Cerebellar nuclear complex (tissue), 1 donor: Measurements from ENCODE around the gene SH3BGRL.

ENCODE experiments used
- DNase-seq, 2 experiments: peaks; one replicate each; lab custom pipeline; 2025; lab: John Stamatoyannopoulos, UW

The SH3BGRL gene

GRCh38 chrX:81201671-81202455 is at the start of gene SH3BGRL, which contains the start of gene HMGN5:
Gene SH3BGRL, plus strand, starts transcription at chrX:81202102. Its CDS starts 99 bp downstream, at chrX:81202201.
Gene HMGN5, minus strand, starts transcription at chrX:81201913. Its CDS starts 80,364 bp downstream, at chrX:81121549.
- DNase-seq, result no peak

GRCh38 chrX:81168391-81168790 is 33.5 kb upstream of the SH3BGRL start:
- DNase-seq, result no peak

DNA sequence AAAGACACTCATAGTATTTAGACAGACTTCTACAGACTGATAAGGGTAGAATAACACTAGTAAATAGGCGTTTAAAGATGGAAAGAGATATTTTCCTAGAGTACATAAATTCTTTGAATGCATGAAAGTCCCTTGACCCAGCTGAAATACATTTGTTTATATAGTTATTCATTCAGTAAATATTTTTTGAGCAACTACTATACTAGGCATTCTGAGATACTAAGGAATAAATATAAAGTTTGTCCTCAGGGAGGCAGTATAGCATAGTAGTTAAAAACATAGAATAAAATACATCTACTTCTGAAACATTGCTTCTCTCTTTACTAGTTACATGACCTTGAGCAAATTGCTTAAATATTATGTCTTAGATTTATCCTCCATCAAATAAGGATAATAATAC is 27.6 kb upstream of the SH3BGRL start:
- no peak for DNase-seq

DNA sequence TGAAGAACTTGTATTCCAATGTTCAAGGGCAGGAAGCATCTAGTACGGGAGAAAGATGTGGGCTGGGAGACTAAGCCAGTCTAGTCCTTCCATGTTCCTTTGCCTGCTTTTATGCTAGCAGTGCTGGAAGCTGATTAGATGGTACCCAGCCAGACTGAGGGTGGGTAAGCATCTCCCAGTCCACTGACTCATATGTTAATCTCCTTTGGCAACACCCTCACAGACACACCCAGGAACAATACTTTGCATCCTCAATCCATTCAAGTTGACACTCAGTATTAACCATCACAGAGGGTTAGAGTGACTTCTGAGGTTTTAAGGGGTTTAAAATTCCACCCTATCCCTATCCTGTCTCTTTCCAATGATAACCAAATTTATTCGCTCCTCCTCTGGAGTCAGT is 6.6 kb upstream of the SH3BGRL start:
- DNase-seq, result no peak

DNA sequence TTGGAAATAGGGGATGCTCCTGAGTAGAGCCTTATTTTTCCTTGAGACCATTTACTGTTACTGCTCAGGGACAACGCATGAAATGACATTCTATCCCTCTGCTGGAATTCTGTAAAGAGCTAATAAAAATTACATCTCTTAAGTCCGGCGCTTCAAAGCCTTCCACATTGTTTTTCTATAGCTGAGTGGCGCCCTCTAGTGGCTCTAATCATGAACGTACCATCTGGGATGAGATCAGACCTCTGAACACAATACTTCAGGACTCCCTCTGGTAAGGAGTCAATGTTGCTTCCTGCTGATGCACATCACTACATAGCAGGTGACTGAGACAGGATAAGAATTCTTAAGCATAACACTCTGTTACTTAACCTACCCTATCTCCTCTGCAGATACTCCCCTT is 6.2 kb upstream of the SH3BGRL start:
- DNase-seq, result no peak

DNA sequence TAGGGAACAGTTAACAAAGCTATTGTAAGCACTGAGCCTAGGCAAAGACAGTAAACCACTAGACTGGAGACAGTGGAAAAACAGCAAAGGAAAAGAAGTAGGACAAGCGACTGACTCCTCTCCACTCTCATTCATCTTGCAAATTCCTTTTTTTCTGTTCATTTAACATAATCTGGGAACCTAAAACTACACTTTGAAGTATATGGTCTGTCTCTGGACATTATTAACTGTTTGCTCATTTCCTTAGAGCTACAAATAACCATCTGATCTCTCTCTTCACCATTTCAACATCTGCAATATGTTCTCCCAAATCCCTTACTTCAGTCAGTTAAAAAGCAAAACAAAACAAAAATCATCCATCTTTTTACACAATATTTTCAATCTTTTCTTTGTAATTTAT is 831 bp upstream of the SH3BGRL start:
- no peak for DNase-seq

GRCh38 chrX:81202456-81202819 is 536 bp downstream of the SH3BGRL start:
- DNase-seq, result no peak

- DNase-seq, result no peak
Observed at GRCh38 chrX:81202943-81203342, 1.0 kb downstream of the SH3BGRL start.

GRCh38 chrX:81205551-81205950 is 3.6 kb downstream of the SH3BGRL start:
- no peak for DNase-seq

DNA sequence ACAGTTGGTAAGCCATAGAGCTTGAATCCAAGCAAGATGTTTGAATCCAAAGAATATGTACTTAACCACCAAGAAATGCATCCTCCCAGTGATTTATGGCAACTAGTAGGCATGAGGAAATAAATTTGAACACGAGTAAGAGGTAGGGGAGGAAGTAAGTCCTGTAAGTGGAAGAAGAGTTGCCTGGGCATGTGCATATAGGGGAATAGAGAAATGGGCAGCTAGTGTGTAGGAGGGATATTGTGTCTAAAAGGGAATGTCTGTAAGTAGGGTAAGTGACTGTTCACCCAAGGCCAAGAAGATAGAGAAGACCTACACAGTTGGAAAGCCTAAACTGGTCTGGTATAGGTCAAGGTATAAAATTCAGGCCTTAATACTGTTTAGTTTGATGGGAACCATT is 4.6 kb downstream of the SH3BGRL start:
- no peak for DNase-seq

DNA sequence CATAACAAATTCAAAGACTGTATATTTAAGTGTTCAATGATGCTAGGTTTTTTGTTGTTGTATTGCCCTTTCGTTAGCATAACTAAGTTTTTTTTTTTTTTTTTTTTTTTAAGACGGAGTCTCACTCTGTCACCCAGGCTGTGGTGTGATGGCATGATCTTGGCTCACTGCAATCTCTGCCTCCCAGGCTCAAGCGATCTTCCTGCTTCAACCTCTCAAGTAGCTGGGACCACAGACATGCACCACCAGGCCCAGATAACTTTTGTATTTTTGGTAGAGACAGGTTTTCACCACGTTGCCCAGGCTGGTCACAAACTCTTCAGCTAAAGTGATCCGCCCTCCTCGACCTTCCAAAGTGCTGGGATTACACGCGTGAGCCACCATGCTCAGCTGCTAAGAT is 7.0 kb downstream of the SH3BGRL start:
- DNase-seq, result no peak

DNA sequence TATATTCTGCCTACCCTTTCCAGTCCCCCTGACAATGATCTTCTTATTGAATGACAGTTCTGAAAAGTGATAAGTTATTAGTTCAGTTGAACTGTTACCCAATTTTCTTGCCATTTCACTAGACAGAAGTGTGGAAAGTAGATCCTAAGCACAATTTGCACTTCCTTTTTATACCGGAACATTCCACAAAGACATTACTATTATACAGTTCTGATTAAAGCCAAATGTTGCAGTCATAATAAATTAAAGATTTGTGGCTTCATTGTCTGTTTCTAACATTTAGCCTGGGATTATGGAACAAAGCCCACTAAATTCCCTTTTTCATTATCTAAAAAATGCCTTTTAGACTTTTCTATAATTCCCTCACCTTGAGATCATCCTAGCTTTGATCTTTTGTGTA is 13.8 kb downstream of the SH3BGRL start:
- no peak for DNase-seq

- no peak for DNase-seq
Observed at GRCh38 chrX:81229229-81229628, 27.3 kb downstream of the SH3BGRL start.

GRCh38 chrX:81229901-81230300 is 28.0 kb downstream of the SH3BGRL start:
- DNase-seq, result no peak

- DNase-seq, result no peak
Observed at GRCh38 chrX:81231476-81231875, 29.6 kb downstream of the SH3BGRL start.

DNA sequence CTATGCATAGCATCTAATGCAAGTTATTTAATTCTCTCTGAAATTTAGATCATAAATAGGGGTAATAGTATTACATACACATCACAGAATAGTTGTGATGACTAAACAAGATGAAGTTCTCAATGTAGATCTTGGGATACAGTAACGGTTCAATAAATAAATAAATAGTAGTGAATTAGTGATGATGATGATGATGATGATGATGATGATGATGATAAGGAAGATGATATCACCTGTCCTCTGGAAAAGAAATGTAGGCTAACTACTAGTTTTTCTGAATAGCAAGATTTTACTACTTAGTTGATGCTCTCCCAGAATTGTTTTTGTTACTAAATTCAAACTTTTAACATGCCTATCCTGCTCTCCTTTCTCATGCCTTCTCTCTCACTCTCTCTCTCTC is 30.3 kb downstream of the SH3BGRL start:
- DNase-seq, result no peak

DNA sequence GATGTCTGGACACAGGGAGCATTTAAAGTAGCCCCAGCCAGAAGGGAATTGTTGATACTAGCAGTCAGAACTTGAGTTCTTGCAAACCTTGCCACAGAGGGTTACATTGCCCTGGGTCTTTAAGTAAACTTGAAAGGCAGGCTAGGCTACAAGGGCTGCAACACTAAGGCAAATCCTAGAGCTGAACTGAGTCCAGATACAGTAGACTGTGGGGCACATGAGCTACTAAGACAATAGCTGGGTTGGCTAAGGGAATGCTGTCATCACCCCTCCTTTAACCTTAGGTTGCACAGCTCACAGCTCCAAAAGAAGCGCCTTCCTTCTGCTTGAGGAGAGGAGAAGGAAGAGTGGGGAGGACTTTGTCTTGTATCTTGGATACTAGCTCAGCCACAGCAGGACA is 35.6 kb downstream of the SH3BGRL start:
- no peak for DNase-seq

GRCh38 chrX:81238166-81238565 is 36.3 kb downstream of the SH3BGRL start:
- DNase-seq, result no peak

DNA sequence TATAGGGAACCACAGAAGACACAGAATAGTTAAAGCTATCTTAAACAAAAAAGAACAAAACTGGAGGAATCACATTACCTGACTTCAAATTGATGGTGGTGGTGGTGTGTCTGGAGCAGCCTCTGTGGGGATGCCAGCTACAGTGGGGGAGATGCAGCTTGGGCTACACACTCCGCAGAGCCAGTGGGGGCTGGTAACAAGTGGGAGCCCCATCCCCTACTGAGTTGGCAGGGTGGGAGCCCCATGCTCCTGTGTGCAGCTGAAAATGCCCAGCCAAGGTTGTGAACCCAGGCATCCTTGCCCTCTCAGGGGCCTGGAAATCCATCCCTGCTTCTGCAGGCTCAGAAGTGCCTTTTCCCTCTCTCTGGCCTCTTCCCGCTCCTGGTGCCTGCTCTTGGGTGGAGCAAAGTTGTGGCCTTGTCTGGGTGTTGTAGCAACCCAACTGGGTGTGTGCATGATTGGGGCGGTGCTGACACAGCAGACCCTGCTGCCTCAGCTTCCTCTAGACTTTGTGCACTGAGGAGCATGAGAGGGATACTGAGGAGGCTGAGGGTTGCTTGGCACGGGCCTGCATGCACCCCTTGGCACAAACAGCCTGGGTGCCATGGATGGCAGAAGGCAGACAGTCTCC is 38.9 kb downstream of the SH3BGRL start:
- DNase-seq, result no peak

GRCh38 chrX:81241753-81242152 is 39.9 kb downstream of the SH3BGRL start:
- DNase-seq, result no peak

GRCh38 chrX:81255876-81256275 is 54.0 kb downstream of the SH3BGRL start:
- no peak for DNase-seq

- no peak for DNase-seq
Observed at GRCh38 chrX:81257817-81258216, 55.9 kb downstream of the SH3BGRL start.

DNA sequence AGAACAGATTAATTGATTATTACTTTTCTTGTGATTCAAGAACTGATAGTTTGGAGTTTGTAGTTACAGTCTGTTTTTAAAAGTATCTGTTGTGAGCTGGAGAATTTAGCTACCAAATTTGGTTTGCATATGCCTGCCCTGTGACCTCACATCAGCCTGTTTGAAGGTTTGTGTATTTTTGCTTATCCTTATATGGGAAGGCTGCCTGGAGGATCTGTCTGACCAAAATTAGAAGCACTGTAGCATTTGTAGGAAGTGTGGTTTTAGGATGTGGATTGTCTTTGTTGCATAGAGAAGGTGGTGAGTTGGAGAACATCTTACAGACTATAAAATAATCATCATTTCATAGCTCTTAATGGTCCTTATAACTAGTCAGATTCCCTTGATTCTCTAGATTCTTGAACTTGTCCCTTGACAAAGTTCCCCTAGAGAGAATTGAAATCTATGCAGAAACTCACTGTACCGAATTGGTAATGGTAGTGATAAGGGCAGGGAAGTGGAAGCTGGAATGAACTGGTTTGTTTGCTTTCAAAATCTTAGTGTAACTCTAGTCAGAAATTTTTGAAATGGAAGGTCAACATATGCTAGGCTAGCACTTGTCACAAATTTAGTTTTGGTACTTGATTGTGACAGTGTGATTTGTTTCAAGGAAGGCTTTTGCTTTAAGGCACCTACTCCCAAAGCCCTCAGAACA is 57.3 kb downstream of the SH3BGRL start:
- DNase-seq, result no peak
